ENCODE measurements around the gene CIAO2A.
"Not testable (repeated sequence)": the region's sequence is repeated elsewhere in the genome, so short reads cannot be mapped to it uniquely, and the experiment has no call there.

Gene CIAO2A

GRCh38 chr15:64093627-64094417 lies at the start of gene CIAO2A:
Gene CIAO2A, minus strand, starts transcription at chr15:64093838. Its CDS starts 70 bp downstream, at chr15:64093768.
- peak; percentile 97 for DNase-seq

- DNase-seq: no peak
These were observed 49.6 kb upstream of the CIAO2A start for GRCh38 chr15:64143276-64143675.

GRCh38 chr15:64141798-64142512 lies 48.3 kb upstream of the CIAO2A start:
- DNase-seq: no peak

GRCh38 chr15:64138331-64138941 lies 44.8 kb upstream of the CIAO2A start:
- DNase-seq: no peak

GRCh38 chr15:64137226-64137833 lies 43.7 kb upstream of the CIAO2A start:
- no peak for DNase-seq

GRCh38 chr15:64136347-64136746 lies 42.7 kb upstream of the CIAO2A start:
- DNase-seq: no peak

GRCh38 chr15:64134345-64134829 lies 40.7 kb upstream of the CIAO2A start:
- DNase-seq: no peak

- no peak for DNase-seq
These were observed 40.1 kb upstream of the CIAO2A start for GRCh38 chr15:64133623-64134344.

- DNase-seq: no peak
These were observed 38.6 kb upstream of the CIAO2A start for GRCh38 chr15:64132217-64132616.

- no peak for DNase-seq
These were observed 37.9 kb upstream of the CIAO2A start for GRCh38 chr15:64131547-64131946.

GRCh38 chr15:64130159-64130558 lies 36.5 kb upstream of the CIAO2A start:
- no peak for DNase-seq

- DNase-seq: no peak
These were observed 34.1 kb upstream of the CIAO2A start for GRCh38 chr15:64127521-64128270.

- DNase-seq: no peak
These were observed 32.3 kb upstream of the CIAO2A start for GRCh38 chr15:64125978-64126377.

GRCh38 chr15:64122936-64123351 lies 29.3 kb upstream of the CIAO2A start:
- no peak for DNase-seq

GRCh38 chr15:64122444-64122843 lies 28.8 kb upstream of the CIAO2A start:
- no peak for DNase-seq

GRCh38 chr15:64121614-64122013 lies 28.0 kb upstream of the CIAO2A start:
- no peak for DNase-seq

- not testable (repeated sequence) for DNase-seq
These were observed 26.7 kb upstream of the CIAO2A start for GRCh38 chr15:64120322-64120721.

- DNase-seq: no peak
These were observed 24.3 kb upstream of the CIAO2A start for GRCh38 chr15:64117759-64118487.

- no peak for DNase-seq
These were observed 19.3 kb upstream of the CIAO2A start for GRCh38 chr15:64112904-64113303.

GRCh38 chr15:64112073-64112772 lies 18.6 kb upstream of the CIAO2A start:
- DNase-seq: no peak
